Measurements from ENCODE around the gene INPP4B. TPM values are rescaled to one million over a fixed set of nuclear protein-coding genes. Genes with fewer than 3 reads are reported as not detected.

Gene INPP4B
- total RNA-seq, 1 experiment from 2014 or later, result 0.07 TPM

GRCh38 chr4:142823796-142824195 lies 22.3 kb downstream of the INPP4B start:
- Histone ChIP-seq H3K23ac (ENCODE audit: insufficient read length, low read depth, low read length) (no peak overlapping the region), H4K5ac (ENCODE audit: insufficient read length, low read depth, low read length) (no peak overlapping the region), H2BK5ac (ENCODE audit: insufficient read length, low read length) (no peak overlapping the region), H3K23me2 (ENCODE audit: insufficient read length, low read depth, low read length, poor library complexity, severe bottlenecking) (no peaks in the 10 kb centered on the region), H2BK120ac (ENCODE audit: low read depth, low read length, poor library complexity, severe bottlenecking) (no peak overlapping the region), H2BK15ac (ENCODE audit: low read depth, low read length) (no peak overlapping the region), H4K20me1 (ENCODE audit: control insufficient read depth, insufficient read depth, insufficient read length) (no peaks in the 10 kb centered on the region), H4K8ac (replicated peaks; ENCODE audit: insufficient read length, low read depth, low read length) (no peak overlapping the region), H3K9ac (ENCODE audit: extremely low read depth, insufficient read length, low read length) (no peak overlapping the region), H3K14ac (ENCODE audit: insufficient read depth, low read length) (no peak overlapping the region), H3K56ac (ENCODE audit: insufficient read length, low read depth, low read length) (no peak overlapping the region), H3K9me3 (ENCODE audit: control insufficient read depth, low read depth, low read length) (no peaks in the 10 kb centered on the region), H3K79me2 (ENCODE audit: insufficient read depth, low read length) (no peaks in the 10 kb centered on the region), H3K4ac (ENCODE audit: low read depth, low read length) (no peak overlapping the region), H3K27me3 (ENCODE audit: insufficient read depth, low read length) (no peaks in the 10 kb centered on the region), H2BK12ac (ENCODE audit: insufficient read length, low read depth, low read length) (no peak overlapping the region), H2BK20ac (ENCODE audit: low read depth, low read length, poor library complexity, severe bottlenecking) (no peak overlapping the region), H3K27ac (ENCODE audit: insufficient read length, low read depth, low read length) (no peak overlapping the region), H3K4me2 (ENCODE audit: insufficient read depth, insufficient read length, low read length) (no peak overlapping the region), H3K79me1 (ENCODE audit: insufficient read depth, low read depth, low read length, poor library complexity, severe bottlenecking) (no peaks in the 10 kb centered on the region), H3K18ac (ENCODE audit: insufficient read length, low read depth, low read length) (no peak overlapping the region), H3K4me1 (ENCODE audit: insufficient read depth, low read length) (no peaks in the 10 kb centered on the region), H3T11ph (ENCODE audit: low read length) (no peak overlapping the region), H2AK5ac (ENCODE audit: insufficient read length, low read length) (no peak overlapping the region), H4K91ac (ENCODE audit: insufficient read length, low read depth, low read length) (no peak overlapping the region), H2AFZ (ENCODE audit: low read length) (no peak overlapping the region)
- H3K4me1 Mint-ChIP-seq, result peaks cover 8 to 13% of the 10 kb centered on the region in 2 experiments
- DNase-seq, result no peak
- H3K36me3 Mint-ChIP-seq (ENCODE audit: insufficient read depth in 1 of 3, low read depth in 3 of 3), result no peaks in the 10 kb centered on the region; a peak in 1 of 7 replicates
- no peak overlapping the region for H3K4me3 Mint-ChIP-seq
- no CpG with 5 or more reads among the region's 1 CpG for WGBS (ENCODE audit: extremely low coverage, insufficient read length, low lambda C conversion rate)
- no peak overlapping the region for H3K27ac Mint-ChIP-seq
- H3K9me3 Mint-ChIP-seq, result no peaks in the 10 kb centered on the region
- no peak for TF ChIP-seq CTCF (conservative IDR thresholded peaks at IDR 0.05)
- H3K27me3 Mint-ChIP-seq (ENCODE audit: low read depth), result no peaks in the 10 kb centered on the region; the same call in 1 of the 2 replicates

All from H9 (cell line).